Brain pericyte (primary cell): ENCODE measurements around the gene GRAP.

ENCODE experiments used
- DNase-seq: peaks from one replicate; pipeline ENCODE4 v3.0.0-alpha.2; 2012; ENCODE audit warnings: low read depth, low spot score

The GRAP gene

GRCh38 chr17:18984273-18985114, 62.3 kb downstream of the GRAP start:
- DNase-seq: no peak

- no peak for DNase-seq
These were observed 64.9 kb downstream of the GRAP start for GRCh38 chr17:18981642-18982424.

- DNase-seq: no peak
These were observed 65.5 kb downstream of the GRAP start for GRCh38 chr17:18981335-18981641.

- DNase-seq: no peak
These were observed 65.9 kb downstream of the GRAP start for GRCh38 chr17:18980682-18981334.

- no peak for DNase-seq
These were observed 68.1 kb downstream of the GRAP start for GRCh38 chr17:18978655-18979054.

- DNase-seq: no peak
These were observed 68.7 kb downstream of the GRAP start for GRCh38 chr17:18978050-18978449.

GRCh38 chr17:18977646-18978045, 69.1 kb downstream of the GRAP start:
- no peak for DNase-seq

GRCh38 chr17:18977021-18977420, 69.7 kb downstream of the GRAP start:
- DNase-seq: no peak

- DNase-seq: no peak
These were observed 70.6 kb downstream of the GRAP start for GRCh38 chr17:18976201-18976600.

GRCh38 chr17:18975597-18975996, 71.2 kb downstream of the GRAP start:
- no peak for DNase-seq

GRCh38 chr17:18974407-18975149, 72.2 kb downstream of the GRAP start:
- DNase-seq: no peak

GRCh38 chr17:18971801-18972200, 75.0 kb downstream of the GRAP start:
- DNase-seq: no peak
